H1 (cell line): ENCODE results near the gene STH. TPM values are rescaled to one million over a fixed set of nuclear protein-coding genes. Genes with fewer than 3 reads are reported as not detected.

Source experiments
- CTCF ChIA-PET: fragments of 300-600 bp; sonication (Branson Sonifier 250); formaldehyde crosslinking; loops from one replicate; lab custom pipeline; 2021; ENCODE audit not compliant: partially characterized antibody; lab: Charles Lee
- POLR2A ChIA-PET: fragments of 300-600 bp; sonication (Branson Sonifier 250); formaldehyde crosslinking; loops from one replicate; lab custom pipeline; 2021; ENCODE audit warnings: inconsistent platforms; ENCODE audit not compliant: partially characterized antibody; lab: Charles Lee
- DNase-seq, 2 experiments: peaks; one replicate each; pipeline versions ENCODE4 v3.0.0 to v3.0.0-alpha.2; 2010 to 2022; ENCODE audit warnings: low spot score in 2 of 2, low read depth in 1 of 2, mixed read lengths in 1 of 2
- FAIRE-seq: peaks from 2 replicates; lab custom pipeline; 2011; peaks lifted over from hg19 to GRCh38; lab: Jason Lieb, UNC
- H2AFZ ChIP-seq: 2 replicates; pipeline ENCODE4 v1.8.1; 2012; ENCODE audit warnings: low read length, inconsistent platforms
- H2AK5ac ChIP-seq: 2 replicates; pipeline ENCODE4 v1.6.1; 2013; ENCODE audit warnings: low read depth, low read length
- H2BK120ac ChIP-seq: replicated peaks from 2 replicates; pipeline ENCODE3; 2013; ENCODE audit warnings: low read depth, low read length, inconsistent platforms
- H2BK12ac ChIP-seq: 2 replicates; pipeline ENCODE4 v1.6.1; 2013; ENCODE audit warnings: low read depth, low read length
- H2BK15ac ChIP-seq: 2 replicates; pipeline ENCODE4 v1.6.1; 2013; ENCODE audit warnings: low read length
- H2BK20ac ChIP-seq: 2 replicates; pipeline ENCODE4 v1.6.1; 2013; ENCODE audit warnings: low read length
- H2BK5ac ChIP-seq: 2 replicates; pipeline ENCODE4 v1.6.1; 2013; ENCODE audit warnings: low read depth, low read length
- H3K14ac ChIP-seq: 2 replicates; pipeline ENCODE4 v1.6.1; 2013; ENCODE audit warnings: inconsistent platforms; ENCODE audit not compliant: insufficient read length
- H3K18ac ChIP-seq: 2 replicates; pipeline ENCODE4 v1.6.1; 2013; ENCODE audit warnings: low read length; ENCODE audit errors: extremely low read depth
- H3K23ac ChIP-seq: 2 replicates; pipeline ENCODE4 v1.6.1; 2013; ENCODE audit warnings: inconsistent platforms; ENCODE audit not compliant: insufficient read length
- H3K23me2 ChIP-seq: 2 replicates; pipeline ENCODE4 v1.6.1; 2013; ENCODE audit warnings: low read depth, low read length
- H3K27ac ChIP-seq: 2 replicates; pipeline ENCODE4 v1.6.1; 2011; ENCODE audit warnings: low read depth, low read length, inconsistent platforms
- H3K27me3 ChIP-seq, 4 experiments: replicated peaks in 1 of 4; 1 replicate in 1 of 4; 2 replicates in 3 of 4; pipeline versions ENCODE4 v1.6.1 to v1.8.1; 2011 to 2013; ENCODE audit warnings: low read length in 3 of 4, mild to moderate bottlenecking in 3 of 4, inconsistent platforms in 2 of 4, mixed read lengths in 2 of 4, moderate library complexity in 1 of 4; ENCODE audit not compliant: control insufficient read depth in 3 of 4, insufficient read depth in 3 of 4; ENCODE audit errors: extremely low read depth in 1 of 4
- H3K36me3 ChIP-seq, 4 experiments: 2 replicates each; pipeline versions ENCODE4 v1.6.1 to v1.8.1; 2011 to 2013; ENCODE audit warnings: mild to moderate bottlenecking in 4 of 4, low read length in 3 of 4, moderate library complexity in 2 of 4, control low read depth in 1 of 4, inconsistent platforms in 1 of 4; ENCODE audit not compliant: insufficient read depth in 4 of 4, control insufficient read depth in 2 of 4
- H3K4ac ChIP-seq: replicated peaks from 2 replicates; pipeline ENCODE3; 2013; ENCODE audit warnings: low read length, low read depth, mixed read lengths, inconsistent platforms; ENCODE audit not compliant: insufficient read length
- H3K4me1 ChIP-seq, 4 experiments: replicated peaks in 1 of 4; 1 replicate in 1 of 4; 2 replicates in 3 of 4; pipeline versions ENCODE4 v1.6.1 to v1.8.1; 2011 to 2013; ENCODE audit warnings: low read length in 3 of 4, inconsistent platforms in 2 of 4, mixed read lengths in 1 of 4; ENCODE audit not compliant: insufficient read depth in 4 of 4, control insufficient read depth in 3 of 4
- H3K4me2 ChIP-seq, 2 experiments: 2 replicates each; pipeline versions ENCODE4 v1.6.1 to v1.8.1; 2011 to 2013; ENCODE audit warnings: low read depth in 2 of 2, low read length in 2 of 2, control low read depth in 1 of 2, inconsistent platforms in 1 of 2, mild to moderate bottlenecking in 1 of 2; ENCODE audit not compliant: insufficient read depth in 1 of 2
- H3K4me3 ChIP-seq, 4 experiments: fragments of 200-600, 300-600 bp in 1 of 4; sonication (generic), shearing (Covaris generic), sonication (Bioruptor Twin) in 1 of 4; 2 replicates each; pipeline versions ENCODE4 v1.5.1 to v1.8.1; 2011 to 2016; ENCODE audit warnings: low read length in 4 of 4, low read depth in 3 of 4, control low read depth in 2 of 4, inconsistent platforms in 2 of 4, mild to moderate bottlenecking in 2 of 4, mixed read lengths in 1 of 4, moderate library complexity in 1 of 4; ENCODE audit not compliant: insufficient read depth in 2 of 4; ENCODE audit errors: extremely low read depth in 1 of 4
- H3K56ac ChIP-seq: replicated peaks from 2 replicates; pipeline ENCODE3; 2013; ENCODE audit warnings: low read depth, mild to moderate bottlenecking, mixed read lengths, low read length, inconsistent platforms; ENCODE audit not compliant: insufficient read length
- H3K79me1 ChIP-seq: 2 replicates; pipeline ENCODE4 v1.6.1; 2013; ENCODE audit warnings: low read depth, low read length, control low read depth
- H3K79me2 ChIP-seq, 2 experiments: 2 replicates each; pipeline versions ENCODE4 v1.6.1 to v1.8.1; 2012 to 2013; ENCODE audit warnings: low read length in 2 of 2, mild to moderate bottlenecking in 2 of 2, inconsistent platforms in 1 of 2; ENCODE audit not compliant: insufficient read depth in 2 of 2, control insufficient read depth in 1 of 2
- H3K9ac ChIP-seq, 4 experiments: replicated peaks in 1 of 4; 1 replicate in 1 of 4; 2 replicates in 3 of 4; pipeline versions ENCODE4 v1.6.1 to v1.8.1; 2011 to 2013; ENCODE audit warnings: low read depth in 3 of 4, low read length in 3 of 4, control low read depth in 2 of 4, mild to moderate bottlenecking in 2 of 4, moderate library complexity in 2 of 4, inconsistent platforms in 1 of 4; ENCODE audit errors: extremely low read depth in 1 of 4
- H3K9me3 ChIP-seq, 2 experiments: 2 replicates each; pipeline versions ENCODE4 v1.6.1 to v1.8.1; 2012 to 2013; ENCODE audit warnings: mild to moderate bottlenecking in 2 of 2, moderate library complexity in 2 of 2, control low read depth in 1 of 2, inconsistent platforms in 1 of 2, low read depth in 1 of 2, low read length in 1 of 2, mixed read lengths in 1 of 2; ENCODE audit not compliant: insufficient read depth in 2 of 2
- H4K20me1 ChIP-seq, 2 experiments: replicated peaks in 1 of 2; 2 replicates each; pipeline versions ENCODE3 to v1.8.1; 2011 to 2013; ENCODE audit warnings: inconsistent platforms in 2 of 2, low read length in 2 of 2, mild to moderate bottlenecking in 1 of 2; ENCODE audit not compliant: insufficient read depth in 2 of 2, control insufficient read depth in 1 of 2
- H4K5ac ChIP-seq: 2 replicates; pipeline ENCODE4 v1.6.1; 2013; ENCODE audit warnings: low read length, low read depth, mixed read lengths, inconsistent platforms; ENCODE audit not compliant: insufficient read length
- H4K8ac ChIP-seq: 2 replicates; pipeline ENCODE4 v1.8.0; 2013; ENCODE audit warnings: mild to moderate bottlenecking, moderate library complexity, low read length, inconsistent platforms; ENCODE audit not compliant: insufficient read depth; ENCODE audit errors: extremely low read depth
- H4K91ac ChIP-seq: replicated peaks from 2 replicates; pipeline ENCODE3; 2013; ENCODE audit warnings: low read length, mixed read lengths, inconsistent platforms; ENCODE audit not compliant: insufficient read length
- FOSL1 ChIP-seq: IDR thresholded peaks from 2 replicates; pipeline ENCODE4 v1.6.1; 2011; ENCODE audit warnings: mild to moderate bottlenecking, low read depth, low read length, moderate library complexity; ENCODE audit not compliant: insufficient read depth
- ZNF274 ChIP-seq: IDR thresholded peaks from 2 replicates; pipeline ENCODE4 v1.7.0; 2012; ENCODE audit warnings: low read length, borderline replicate concordance; ENCODE audit errors: extremely low read depth
- WGBS, 2 experiments: shearing (Covaris generic) in 1 of 2; methylation state at CpG; one replicate each; pipeline versions ENCODE4 v1.1.6 to v1.1.7; 2013 to 2015; ENCODE audit warnings: low lambda C conversion rate in 2 of 2, mixed read lengths in 2 of 2, inconsistent platforms in 1 of 2, low coverage in 1 of 2, missing lambda C conversion rate in 1 of 2; ENCODE audit not compliant: insufficient replicate concordance in 2 of 2, insufficient coverage in 1 of 2, insufficient read length in 1 of 2; ENCODE audit errors: extremely low coverage in 1 of 2, missing lambda C conversion rate in 1 of 2; 5-methylcytosine and 5-hydroxymethylcytosine counted together
- polyA plus RNA-seq, 7 experiments: library from polyadenylated mRNA; depleted of rRNA in 3 of 7; stranded (reverse) in 5 of 7; unstranded in 2 of 7; fragments of >200 nt in 5 of 7; fragments of 200-250 nt in 2 of 7; gene quantifications; 1 replicate in 5 of 7; 2 replicates in 1 of 7; 4 replicates in 1 of 7; pipeline versions ENCODE4 v1.2.1 to v1.2.3, GENCODE V29; 2011 to 2013; ENCODE audit warnings: missing spikeins in 2 of 7, mixed read lengths in 2 of 7
- total RNA-seq: library from RNA; stranded (reverse); fragmentation: NEBNext Ultra II Directional; extraction: Animal tissue kit (Norgen Biotek cat#: 25700); gene quantifications from 2 replicates; pipeline ENCODE4 v1.2.1, GENCODE V29; 2021

The STH gene
- total and polyA plus RNA-seq, 2 of the 8 experiments (the other 6 are each of a cell fraction or from before 2014, with no cell fraction given) = not detected

- Histone ChIP-seq H2BK5ac (no peak overlapping the region), H3K9ac (no peak overlapping the region), H3K4me2 (no peak overlapping the region), H2AK5ac (no peak overlapping the region), H2BK120ac (no peak overlapping the region), H3K18ac (no peak overlapping the region), H4K8ac (no peak overlapping the region; the same call in 1 of the 2 replicates), H3K23me2 (no peaks in the 10 kb centered on the region), H3K27ac (no peak overlapping the region), H3K4ac (no peak overlapping the region), H3K23ac (no peak overlapping the region), H3K56ac (no peak overlapping the region), H3K79me1 (no peaks in the 10 kb centered on the region), H3K36me3 (peaks cover 38 to 86% (median 74%) of the 10 kb centered on the region in 4 experiments), H4K5ac (no peak overlapping the region), H3K27me3 (no peaks in the 10 kb centered on the region), H4K20me1 (peaks cover 0 to 11% of the 10 kb centered on the region in 2 experiments), H4K91ac (no peak overlapping the region), H3K9me3 (no peaks in the 10 kb centered on the region), H3K4me3 (no peak overlapping the region), H2BK15ac (no peak overlapping the region), H2BK12ac (no peak overlapping the region), H2AFZ (no peak overlapping the region), H3K4me1 (no peaks in the 10 kb centered on the region), H2BK20ac (no peak overlapping the region), H3K14ac (no peak overlapping the region), H3K79me2 (peaks cover 0 to 4% of the 10 kb centered on the region in 2 experiments; a peak in 1 of 4 replicates)
- POLR2A ChIA-PET = interaction anchor here (2.2 to 4.3 kb wide), 2 partner anchors 11 to 155 kb away, joined by 6 to 16 read pairs; partner anchors contain the start of gene KANSL1
- CTCF ChIA-PET = interaction anchor here (1.2 to 3.5 kb wide), 6 partner anchors 10 to 36 kb away, joined by 3 to 15 read pairs (median 6); no protein-coding TSS in a partner anchor
- 93% methylated on average over 12 of the region's 12 CpGs; no CpG with 5 or more reads in 1 of the 2 experiments for whole genome bisulfite sequencing, 2 experiments
- FAIRE-seq (no peak), DNase-seq (no peak)
- TF ChIP-seq FOSL1 = no peak
- no peak for TF ChIP-seq ZNF274
Observed at GRCh38 chr17:46038937-46039336, 39.9 kb downstream of the STH start.
